Thyroid gland (tissue), 4 donors: ENCODE data around the gene ISOC2.

Experiments used
- CTCF ChIP-seq, 6 experiments: fragments of 200-600 bp in 3 of 6; fragments of 450-650 bp in 3 of 6; sonication (generic) in 3 of 6; IDR thresholded peaks; one replicate each; pipeline ENCODE4 v1.5.1; 2016 to 2019; ENCODE audit warnings: antibody characterized with exemption in 6 of 6, mild to moderate bottlenecking in 2 of 6, inconsistent platforms in 1 of 6, moderate library complexity in 1 of 6
- POLR2A ChIP-seq, 2 donors: fragments of 450-650 bp; IDR thresholded peaks; one replicate each; pipeline ENCODE4 v1.6.1; 2017; ENCODE audit warnings: antibody characterized with exemption in 2 of 2, mild to moderate bottlenecking in 2 of 2, moderate library complexity in 1 of 2

DNA sequence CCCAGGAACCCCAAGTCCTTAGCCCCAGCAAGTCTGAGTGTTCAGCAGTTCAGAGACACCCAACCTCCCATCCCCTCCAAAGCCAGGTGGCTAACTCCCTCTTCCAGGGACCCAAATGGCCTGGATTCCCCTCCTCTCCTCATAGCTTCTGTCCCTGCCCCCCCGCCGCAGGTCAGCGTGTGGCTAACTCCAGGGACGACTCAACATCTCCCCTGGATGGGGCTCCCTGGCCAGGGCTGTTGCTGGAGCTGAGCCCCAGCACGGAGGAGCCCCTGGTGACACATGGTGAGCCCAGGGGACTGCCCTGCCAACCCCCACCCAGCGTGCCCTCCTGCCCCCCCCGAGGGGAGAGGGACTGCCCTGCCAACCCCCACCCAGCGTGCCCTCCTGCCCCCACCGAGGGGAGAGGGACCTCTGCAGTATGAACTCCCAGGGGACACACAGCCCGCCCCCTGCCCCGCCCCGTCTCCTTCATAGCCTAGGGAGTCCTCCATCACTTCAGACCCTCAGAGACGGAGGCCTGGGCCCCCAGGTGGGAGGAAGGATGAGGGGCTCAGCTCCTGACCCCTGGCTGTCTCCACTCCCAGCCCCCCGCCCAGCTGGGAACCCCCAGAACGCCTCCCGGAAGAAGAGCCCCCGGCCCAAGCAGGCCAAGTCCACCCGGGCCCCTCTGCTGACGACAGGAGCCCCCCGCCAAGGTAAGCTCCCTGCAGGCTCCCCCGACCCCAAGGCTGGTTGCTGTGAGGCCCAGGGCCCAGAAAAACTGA is 28.5 kb upstream of the ISOC2 start:
- TF ChIP-seq POLR2A (IDR thresholded peaks at IDR 0.05) = no peak
- no peak for TF ChIP-seq CTCF (IDR thresholded peaks at IDR 0.05)
